GM12891 (cell line): ENCODE measurements around the gene MGLL.

Experiments used
- POLR2A ChIP-seq: IDR thresholded peaks from 2 replicates; pipeline ENCODE4 v1.6.1; 2011; ENCODE audit warnings: low read depth, low read length, control low read depth
- SPI1 ChIP-seq: IDR thresholded peaks from 2 replicates; pipeline ENCODE4 v1.6.1; 2011; ENCODE audit warnings: low read depth, low read length, control low read depth
- TAF1 ChIP-seq: IDR thresholded peaks from 2 replicates; pipeline ENCODE4 v1.6.1; 2011; ENCODE audit warnings: low read depth, low read length, control low read depth

DNA sequence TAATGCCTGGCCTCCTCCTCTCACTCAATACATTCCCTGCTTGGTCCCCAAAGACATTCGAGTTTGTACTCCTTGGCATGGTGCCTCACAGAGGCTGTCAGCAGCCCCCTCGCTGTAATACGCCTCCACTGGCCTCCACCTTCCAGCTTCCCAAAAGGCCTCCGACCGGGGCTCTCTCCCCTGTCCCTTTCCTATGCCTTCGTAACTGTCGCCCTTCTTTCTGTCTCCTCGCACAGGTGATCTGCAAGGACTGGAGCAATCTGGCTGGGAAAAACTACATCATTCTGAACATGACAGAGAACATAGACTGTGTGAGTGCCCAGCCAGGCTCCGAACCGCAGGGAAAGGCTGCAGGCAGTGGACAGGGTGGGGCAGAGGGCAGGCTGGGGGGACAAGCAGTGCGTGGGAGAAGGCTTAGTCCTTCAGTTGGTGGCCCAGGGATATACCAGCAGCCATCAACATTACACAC, 160.3 kb downstream of the MGLL start:
- TF ChIP-seq POLR2A (no peak), TAF1 (no peak), SPI1 (no peak)
